GM12878 (cell line): ENCODE data around the gene AKT3. TPM values are rescaled to one million over a fixed set of nuclear protein-coding genes. Genes with fewer than 3 reads are reported as not detected.

Experiments used
- ATAC-seq: fragments of 200-7000 bp; cut with Tn5 transposase; 3 replicates; pipeline ENCODE4 v1.9.1; 2020; ENCODE audit warnings: mild to moderate bottlenecking, moderate library complexity
- BruUV-seq: library from RNA; stranded (reverse); fragments of 400-500 nt; replicated peaks from 2 replicates; lab custom pipeline; 2021; lab: Mats Ljungman, UMichigan
- CTCF ChIA-PET: fragments of 300-600 bp; sonication (Branson Sonifier 250); formaldehyde crosslinking; extraction: SDS; loops from one replicate; lab custom pipeline; 2021; ENCODE audit warnings: inconsistent platforms; lab: Yijun Ruan, JAX
- POLR2A ChIA-PET: fragments of 350-600 bp; formaldehyde crosslinking; extraction: SDS; loops from one replicate; lab custom pipeline; 2021; ENCODE audit warnings: inconsistent platforms; lab: Charles Lee
- RAD21 ChIA-PET: fragments of 300-600 bp; sonication (Branson Sonifier 250); formaldehyde crosslinking; loops from one replicate; lab custom pipeline; 2023; ENCODE audit warnings: antibody characterized with exemption; ENCODE audit not compliant: unreplicated experiment; lab: Charles Lee
- SMC1A ChIA-PET: fragments of 300-600 bp; sonication (Branson Sonifier 250); formaldehyde crosslinking; loops from one replicate; lab custom pipeline; 2023; ENCODE audit not compliant: unreplicated experiment, uncharacterized antibody; lab: Charles Lee
- DNase-seq: peaks from one replicate; pipeline ENCODE4 v3.0.0-alpha.2; 2011; ENCODE audit warnings: low read depth, low spot score
- FAIRE-seq: peaks from 3 replicates; lab custom pipeline; 2011; peaks lifted over from hg19 to GRCh38; lab: Jason Lieb, UNC
- H2AFZ ChIP-seq: 2 replicates; pipeline ENCODE4 v1.6.0; 2011; ENCODE audit warnings: low read depth, low read length, control low read depth; ENCODE audit not compliant: control insufficient read depth
- H3K27ac ChIP-seq: 2 replicates; pipeline ENCODE4 v1.5.1; 2011; ENCODE audit warnings: control low read depth; ENCODE audit not compliant: control insufficient read depth, insufficient read depth
- H3K27me3 ChIP-seq, 2 experiments: replicated peaks in 1 of 2; 2 replicates each; pipeline versions ENCODE4 v1.6.0 to v1.6.1; 2011; ENCODE audit warnings: low read length in 1 of 2; ENCODE audit not compliant: control insufficient read depth in 2 of 2, insufficient read depth in 2 of 2
- H3K36me3 ChIP-seq, 2 experiments: 2 replicates each; pipeline ENCODE4 v1.5.1; 2011; ENCODE audit warnings: low read length in 1 of 2; ENCODE audit not compliant: control insufficient read depth in 2 of 2, insufficient read depth in 2 of 2
- H3K4me1 ChIP-seq: 2 replicates; pipeline ENCODE4 v1.6.1; 2011; ENCODE audit warnings: mild to moderate bottlenecking, low read length, moderate library complexity, mixed read lengths; ENCODE audit not compliant: control insufficient read depth, insufficient read depth
- H3K4me2 ChIP-seq: 2 replicates; pipeline ENCODE4 v1.6.0; 2011; ENCODE audit warnings: control low read depth; ENCODE audit not compliant: control insufficient read depth, insufficient read depth
- H3K4me3 ChIP-seq: fragments of 200-600 bp; sonication (generic); 2 replicates; pipeline ENCODE4 v1.5.1; 2016
- H3K79me2 ChIP-seq: 2 replicates; pipeline ENCODE4 v1.6.0; 2011; ENCODE audit warnings: low read length; ENCODE audit not compliant: control insufficient read depth, insufficient read depth
- H3K9ac ChIP-seq: 2 replicates; pipeline ENCODE4 v1.8.0; 2011; ENCODE audit warnings: low read length, control low read depth, mixed read lengths; ENCODE audit not compliant: control insufficient read depth, insufficient read depth
- H3K9me3 ChIP-seq: replicated peaks from 3 replicates; pipeline ENCODE4 v1.5.1; 2011; ENCODE audit warnings: mild to moderate bottlenecking, low read length; ENCODE audit not compliant: control insufficient read depth, insufficient read depth
- H4K20me1 ChIP-seq: 2 replicates; pipeline ENCODE4 v1.6.0; 2011; ENCODE audit not compliant: control insufficient read depth, insufficient read depth
- ESRRA ChIP-seq: IDR thresholded peaks from 2 replicates; pipeline ENCODE4 v1.6.1; 2012; ENCODE audit warnings: mild to moderate bottlenecking, low read length, improper control_type of control experiment
- MTA2 ChIP-seq: fragments of 450-650 bp; IDR thresholded peaks from 2 replicates; pipeline ENCODE4 v1.6.1; 2016; ENCODE audit warnings: low read depth, mild to moderate bottlenecking, moderate library complexity
- NR2C2 ChIP-seq: IDR thresholded peaks from 2 replicates; pipeline ENCODE4 v1.6.1; 2011; ENCODE audit warnings: borderline replicate concordance, low read depth; ENCODE audit not compliant: control insufficient read depth, insufficient read length
- POLR2AphosphoS5 ChIP-seq: IDR thresholded peaks from 2 replicates; pipeline ENCODE4 v1.6.1; 2011; ENCODE audit warnings: mild to moderate bottlenecking, low read length, inconsistent platforms
- RAD21 ChIP-seq: IDR thresholded peaks from 2 replicates; pipeline ENCODE4 v1.6.1; 2011; ENCODE audit warnings: mild to moderate bottlenecking, low read depth, low read length, moderate library complexity; ENCODE audit not compliant: insufficient read depth
- RUNX3 ChIP-seq: IDR thresholded peaks from 2 replicates; pipeline ENCODE4 v1.6.1; 2012; ENCODE audit warnings: low read length, inconsistent platforms
- SUPT20H ChIP-seq: IDR thresholded peaks from 2 replicates; pipeline ENCODE4 v1.6.1; 2011; ENCODE audit warnings: low read depth, mild to moderate bottlenecking, low read length, moderate library complexity, borderline replicate concordance; ENCODE audit not compliant: control insufficient read depth
- TCF12 ChIP-seq: IDR thresholded peaks from 2 replicates; pipeline ENCODE4 v1.6.1; 2011; ENCODE audit warnings: low read depth, mild to moderate bottlenecking, low read length
- TCF3 ChIP-seq: IDR thresholded peaks from 2 replicates; pipeline ENCODE4 v1.6.1; 2012; ENCODE audit warnings: low read depth, mild to moderate bottlenecking, low read length, borderline replicate concordance; ENCODE audit not compliant: insufficient read depth
- ZSCAN29 ChIP-seq: fragments of 450-650 bp; IDR thresholded peaks from 2 replicates; pipeline ENCODE4 v1.6.1; 2017; ENCODE audit warnings: mild to moderate bottlenecking, moderate library complexity
- WGBS: methylation state at CpG from one replicate; pipeline ENCODE4 v1.1.6; 2016; ENCODE audit warnings: low lambda C conversion rate; ENCODE audit not compliant: insufficient replicate concordance, insufficient coverage; ENCODE audit errors: missing lambda C conversion rate; 5-methylcytosine and 5-hydroxymethylcytosine counted together
- in situ Hi-C: fragments of 300-500 bp; cut with MboI; formaldehyde crosslinking; loops from 9 replicates; pipeline ENCODE4 v1.14.3; 2018; ENCODE audit warnings: mixed read lengths
- intact Hi-C: fragments of 100-400 bp; cut with micrococcal nuclease; formaldehyde crosslinking; loops from one replicate; pipeline ENCODE4 v1.14.2; 2022; ENCODE audit not compliant: unreplicated experiment
- polyA plus RNA-seq, 11 experiments: library from polyadenylated mRNA; depleted of rRNA in 4 of 11; unstranded in 6 of 11; stranded (reverse) in 5 of 11; fragments of >200 nt; fragmentation: Nextera tagmentation in 4 of 11; fragmentation: Illumina TruSeq in 1 of 11; extraction: Ambion mirVana in 4 of 11; extraction: Trizol in 1 of 11; gene quantifications; 1 replicate in 1 of 11; 2 replicates in 10 of 11; pipeline versions ENCODE4 v1.2.1 to v1.2.3, GENCODE V29; 2011 to 2016; ENCODE audit warnings: inconsistent platforms in 2 of 11, missing spikeins in 2 of 11, low read depth in 1 of 11
- total RNA-seq, 4 experiments: library from RNA; depleted of rRNA in 3 of 4; stranded (reverse); fragments of >200 nt in 3 of 4; fragmentation: Illumina TruSeq in 1 of 4; extraction: Trizol in 1 of 4; gene quantifications; 2 replicates each; pipeline versions ENCODE4 v1.2.1 to v1.2.3, GENCODE V29; 2013 to 2021
- TF ChIP-seq, protein P1 (sequence below): IDR thresholded peaks from 2 replicates; pipeline ENCODE4 v1.6.1; 2012; ENCODE audit warnings: low read length, inconsistent platforms
- TF ChIP-seq, protein P2 (sequence below): fragments of 450-650 bp; IDR thresholded peaks from 2 replicates; pipeline ENCODE4 v1.6.1; 2017; ENCODE audit warnings: mild to moderate bottlenecking, moderate library complexity

AKT3 gene
- total and polyA plus RNA-seq, 10 of the 15 experiments (the other 5 are each of a cell fraction or from before 2014, with no cell fraction given), result 0.03 to 0.56 (median 0.19) TPM

DNA sequence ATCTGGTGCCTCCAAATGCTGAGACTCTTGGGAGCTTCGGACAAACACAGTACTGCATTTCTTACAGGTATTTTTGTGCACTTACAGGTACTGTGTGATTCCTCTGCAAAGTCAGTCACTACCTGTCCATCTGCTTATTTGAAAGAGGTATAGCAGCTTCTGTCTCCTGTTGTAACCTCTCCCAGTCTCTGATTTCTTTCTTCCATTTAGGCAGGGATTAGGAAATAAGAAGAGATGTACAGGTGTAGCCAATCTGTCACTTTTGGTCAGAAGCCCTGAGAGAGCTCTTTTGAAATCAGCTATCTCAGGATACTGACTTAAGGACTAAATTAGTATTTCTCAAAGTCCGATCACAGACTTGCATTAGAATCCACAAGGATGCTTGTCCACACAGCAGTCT, 54.0 kb downstream of the AKT3 start:
- no TSS peak for BruUV-seq
- Histone ChIP-seq H3K9me3 (no peaks in the 10 kb centered on the region; the same call in 2 of the 3 replicates), H3K9ac (no peak overlapping the region), H3K27me3 (no peaks in the 10 kb centered on the region), H3K36me3 (no peaks in the 10 kb centered on the region), H3K4me3 (no peak overlapping the region), H3K27ac (no peak overlapping the region), H4K20me1 (no peaks in the 10 kb centered on the region), H3K4me2 (no peak overlapping the region), H3K79me2 (no peaks in the 10 kb centered on the region), H3K4me1 (no peaks in the 10 kb centered on the region), H2AFZ (no peak overlapping the region)
- in situ Hi-C loops (no loop called here), intact Hi-C loops (no loop called here)
- no peak for TF ChIP-seq ZSCAN29
- FAIRE-seq (no peak), DNase-seq (no peak), ATAC-seq (no peak)
- ChIA-PET CTCF (no interaction called here), POLR2A (no interaction called here), SMC1A (no interaction called here), RAD21 (no interaction called here)
- 97% methylated on average over 2 of the region's 2 CpGs for WGBS

DNA sequence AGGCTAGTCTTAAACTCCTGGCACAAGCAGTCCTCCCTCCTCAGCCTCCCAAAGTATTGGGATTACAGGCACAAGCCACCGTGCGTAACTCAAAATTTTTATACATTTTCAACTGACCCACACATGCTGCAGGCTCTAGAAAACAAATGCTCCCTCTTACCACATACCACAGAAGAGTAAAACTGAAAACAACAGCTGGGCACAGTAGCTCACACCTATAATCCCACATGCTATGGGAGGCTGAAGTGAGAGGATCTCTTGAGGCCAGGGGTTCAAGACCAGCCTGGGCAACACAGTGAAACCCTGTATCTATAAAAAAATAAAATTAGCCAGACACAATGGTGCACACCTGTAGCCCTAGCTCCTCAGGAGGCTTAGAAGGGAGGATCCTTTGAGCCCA, 56.7 kb downstream of the AKT3 start:
- Histone ChIP-seq H3K79me2 (no peaks in the 10 kb centered on the region), H3K4me3 (no peak overlapping the region), H3K4me2 (no peak overlapping the region), H4K20me1 (no peaks in the 10 kb centered on the region), H3K27me3 (no peaks in the 10 kb centered on the region), H3K36me3 (no peaks in the 10 kb centered on the region), H3K4me1 (no peaks in the 10 kb centered on the region), H3K27ac (no peak overlapping the region), H3K9me3 (no peaks in the 10 kb centered on the region; the same call in 2 of the 3 replicates), H3K9ac (no peak overlapping the region), H2AFZ (no peak overlapping the region)
- 67% methylated on average over 2 of the region's 2 CpGs for WGBS
- no peak; the same call in 2 of the 3 replicates for ATAC-seq
- intact Hi-C loops (no loop called here), in situ Hi-C loops (no loop called here)
- POLR2A ChIA-PET, result no interaction called here
- CTCF ChIA-PET, result interaction anchor here (1.5 to 1.8 kb wide), 2 partner anchors 9 to 11 kb away, joined by 3 to 4 read pairs; no protein-coding TSS in a partner anchor
- no peak for FAIRE-seq
- DNase-seq, result no peak
- RAD21 ChIA-PET, result no interaction called here
- SMC1A ChIA-PET, result no interaction called here
- BruUV-seq, result no TSS peak
- TF ChIP-seq TCF3 (peak; percentile 87; the same call in 1 of the 2 replicates), TCF12 (peak; percentile 35; the same call in 1 of the 2 replicates), POLR2AphosphoS5 (no peak), SUPT20H (no peak), NR2C2 (no peak), RAD21 (no peak), ESRRA (no peak), RUNX3 (peak; percentile 60; the same call in 1 of the 2 replicates), MTA2 (no peak)
- TF ChIP-seq, protein P1, sequence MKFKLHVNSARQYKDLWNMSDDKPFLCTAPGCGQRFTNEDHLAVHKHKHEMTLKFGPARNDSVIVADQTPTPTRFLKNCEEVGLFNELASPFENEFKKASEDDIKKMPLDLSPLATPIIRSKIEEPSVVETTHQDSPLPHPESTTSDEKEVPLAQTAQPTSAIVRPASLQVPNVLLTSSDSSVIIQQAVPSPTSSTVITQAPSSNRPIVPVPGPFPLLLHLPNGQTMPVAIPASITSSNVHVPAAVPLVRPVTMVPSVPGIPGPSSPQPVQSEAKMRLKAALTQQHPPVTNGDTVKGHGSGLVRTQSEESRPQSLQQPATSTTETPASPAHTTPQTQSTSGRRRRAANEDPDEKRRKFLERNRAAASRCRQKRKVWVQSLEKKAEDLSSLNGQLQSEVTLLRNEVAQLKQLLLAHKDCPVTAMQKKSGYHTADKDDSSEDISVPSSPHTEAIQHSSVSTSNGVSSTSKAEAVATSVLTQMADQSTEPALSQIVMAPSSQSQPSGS, result no peak
- TF ChIP-seq, protein P2, sequence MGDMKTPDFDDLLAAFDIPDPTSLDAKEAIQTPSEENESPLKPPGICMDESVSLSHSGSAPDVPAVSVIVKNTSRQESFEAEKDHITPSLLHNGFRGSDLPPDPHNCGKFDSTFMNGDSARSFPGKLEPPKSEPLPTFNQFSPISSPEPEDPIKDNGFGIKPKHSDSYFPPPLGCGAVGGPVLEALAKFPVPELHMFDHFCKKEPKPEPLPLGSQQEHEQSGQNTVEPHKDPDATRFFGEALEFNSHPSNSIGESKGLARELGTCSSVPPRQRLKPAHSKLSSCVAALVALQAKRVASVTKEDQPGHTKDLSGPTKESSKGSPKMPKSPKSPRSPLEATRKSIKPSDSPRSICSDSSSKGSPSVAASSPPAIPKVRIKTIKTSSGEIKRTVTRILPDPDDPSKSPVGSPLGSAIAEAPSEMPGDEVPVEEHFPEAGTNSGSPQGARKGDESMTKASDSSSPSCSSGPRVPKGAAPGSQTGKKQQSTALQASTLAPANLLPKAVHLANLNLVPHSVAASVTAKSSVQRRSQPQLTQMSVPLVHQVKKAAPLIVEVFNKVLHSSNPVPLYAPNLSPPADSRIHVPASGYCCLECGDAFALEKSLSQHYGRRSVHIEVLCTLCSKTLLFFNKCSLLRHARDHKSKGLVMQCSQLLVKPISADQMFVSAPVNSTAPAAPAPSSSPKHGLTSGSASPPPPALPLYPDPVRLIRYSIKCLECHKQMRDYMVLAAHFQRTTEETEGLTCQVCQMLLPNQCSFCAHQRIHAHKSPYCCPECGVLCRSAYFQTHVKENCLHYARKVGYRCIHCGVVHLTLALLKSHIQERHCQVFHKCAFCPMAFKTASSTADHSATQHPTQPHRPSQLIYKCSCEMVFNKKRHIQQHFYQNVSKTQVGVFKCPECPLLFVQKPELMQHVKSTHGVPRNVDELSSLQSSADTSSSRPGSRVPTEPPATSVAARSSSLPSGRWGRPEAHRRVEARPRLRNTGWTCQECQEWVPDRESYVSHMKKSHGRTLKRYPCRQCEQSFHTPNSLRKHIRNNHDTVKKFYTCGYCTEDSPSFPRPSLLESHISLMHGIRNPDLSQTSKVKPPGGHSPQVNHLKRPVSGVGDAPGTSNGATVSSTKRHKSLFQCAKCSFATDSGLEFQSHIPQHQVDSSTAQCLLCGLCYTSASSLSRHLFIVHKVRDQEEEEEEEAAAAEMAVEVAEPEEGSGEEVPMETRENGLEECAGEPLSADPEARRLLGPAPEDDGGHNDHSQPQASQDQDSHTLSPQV, result no peak
